NB4 (cell line): Measurements from ENCODE around the gene POU3F1.

Experiments used
- CTCF ChIP-seq: IDR thresholded peaks from one replicate; pipeline ENCODE4 v1.5.1; 2012; ENCODE audit warnings: low read depth, low read length
- POLR2A ChIP-seq: IDR thresholded peaks from 2 replicates; pipeline ENCODE4 v1.6.1; 2011; ENCODE audit warnings: mild to moderate bottlenecking; ENCODE audit not compliant: insufficient read length; ENCODE audit errors: extremely low read depth

- no peak for TF ChIP-seq CTCF
- no peak for TF ChIP-seq POLR2A
These were observed 46.4 kb downstream of the POU3F1 start for GRCh38 chr1:38000233-38000528.
